Spleen (tissue), 13 donors: ENCODE data around the gene GGN. TPM values are rescaled to one million over a fixed set of nuclear protein-coding genes. Genes with fewer than 3 reads are reported as not detected.

Experiments used
- DNase-seq: peaks from one replicate; pipeline ENCODE4 v3.0.0-alpha.2; 2020
- H3K27ac ChIP-seq, 8 donors: fragments of 200-600 bp; sonication (generic) in 7 of 8; 1 replicate in 4 of 8; 2 replicates in 4 of 8; pipeline versions ENCODE4 v1.5.0 to v1.8.0; 2016 to 2021; ENCODE audit warnings: inconsistent platforms in 4 of 8, mild to moderate bottlenecking in 4 of 8, moderate library complexity in 1 of 8
- H3K27me3 ChIP-seq, 7 donors: fragments of 200-600 bp; sonication (generic) in 6 of 7; replicated peaks in 1 of 7; 1 replicate in 4 of 7; 2 replicates in 3 of 7; pipeline versions ENCODE4 v1.5.0 to v1.8.0; 2016 to 2021; ENCODE audit warnings: inconsistent platforms in 3 of 7, mild to moderate bottlenecking in 1 of 7
- H3K36me3 ChIP-seq, 6 donors: fragments of 200-600 bp; sonication (generic) in 5 of 6; 1 replicate in 4 of 6; 2 replicates in 2 of 6; pipeline versions ENCODE4 v1.5.0 to v1.8.0; 2016 to 2021; ENCODE audit warnings: inconsistent platforms in 2 of 6
- H3K4me1 ChIP-seq, 6 donors: fragments of 200-600 bp; sonication (generic) in 5 of 6; 1 replicate in 3 of 6; 2 replicates in 3 of 6; pipeline versions ENCODE4 v1.5.0 to v1.8.0; 2016 to 2021; ENCODE audit warnings: inconsistent platforms in 3 of 6
- H3K4me3 ChIP-seq, 8 donors: fragments of 200-600 bp; sonication (generic) in 7 of 8; 1 replicate in 4 of 8; 2 replicates in 4 of 8; pipeline versions ENCODE4 v1.5.0 to v1.8.0; 2016 to 2021; ENCODE audit warnings: inconsistent platforms in 4 of 8, mild to moderate bottlenecking in 4 of 8, moderate library complexity in 2 of 8
- H3K9me3 ChIP-seq, 8 donors: fragments of 200-600 bp; sonication (generic) in 7 of 8; 1 replicate in 4 of 8; 2 replicates in 4 of 8; pipeline versions ENCODE4 v1.5.0 to v1.8.0; 2016 to 2021; ENCODE audit warnings: inconsistent platforms in 4 of 8
- POLR2A ChIP-seq, 3 donors: fragments of 450-650 bp; IDR thresholded peaks; one replicate each; pipeline ENCODE4 v1.5.1; 2017; ENCODE audit warnings: antibody characterized with exemption in 3 of 3, mild to moderate bottlenecking in 1 of 3
- POLR2AphosphoS5 ChIP-seq, 3 donors: sonication (generic); formaldehyde crosslinking; IDR thresholded peaks; one replicate each; pipeline ENCODE4 v1.5.1; 2017; ENCODE audit warnings: antibody characterized with exemption in 3 of 3
- WGBS, 5 donors: extraction: QIAGEN DNeasy Blood & Tissue Kit in 3 of 5; methylation state at CpG; one replicate each; pipeline versions ENCODE4 v1.1.5 to v1.1.7; 2013 to 2018; 5-methylcytosine and 5-hydroxymethylcytosine counted together
- intact Hi-C: fragments of 100-400 bp; cut with DNase I; formaldehyde crosslinking; loops from one replicate; pipeline ENCODE4 v1.15.0; 2023; ENCODE audit warnings: low total_unique reads
- long read RNA-seq, 2 donors: transcript quantifications; one replicate each; lab custom pipeline, GENCODE V29; 2026
- polyA plus RNA-seq, 3 donors: library from polyadenylated mRNA; stranded (reverse); fragments of 200-250 nt; gene quantifications; one replicate each; pipeline ENCODE4 v1.2.1, GENCODE V29; 2013
- total RNA-seq, 7 donors: library from RNA; depleted of rRNA in 3 of 7; stranded (reverse); fragments of >200 nt in 3 of 7; fragmentation: NEBNext Ultra II Directional in 4 of 7; extraction: Animal tissue kit (Norgen Biotek cat#: 25700) in 4 of 7; gene quantifications; one replicate each; pipeline versions ENCODE4 v1.1.0 to v1.2.1, GENCODE V29; 2016 to 2021
- TF ChIP-seq, protein P1 (sequence below), 11 experiments: fragments of 200-600 bp in 7 of 11; fragments of 450-650 bp in 4 of 11; sonication (generic) in 4 of 11; IDR thresholded peaks in 8 of 11; conservative IDR thresholded peaks in 3 of 11; 1 replicate in 7 of 11; 2 replicates in 4 of 11; pipeline versions ENCODE4 v1.4.0 to v1.8.0; 2016 to 2021; ENCODE audit warnings: antibody characterized with exemption in 11 of 11, inconsistent platforms in 4 of 11, mild to moderate bottlenecking in 1 of 11
- donor health status: healthy with polysubstance abuse.
- donor health status: DM: no; HTN: no; CAD: no; lungs with moderate emphysema.
- donor health status: DM: no; HTN: no; CAD: no.
- donor health status: Bipolar disorder and iron deficiency.
- donor health status: healthy.
- donor health status: DM: no; HTN: no; CAD: no.
- donor health status: DM: yes; HTN: yes; CAD: no.

GGN gene, protein sequence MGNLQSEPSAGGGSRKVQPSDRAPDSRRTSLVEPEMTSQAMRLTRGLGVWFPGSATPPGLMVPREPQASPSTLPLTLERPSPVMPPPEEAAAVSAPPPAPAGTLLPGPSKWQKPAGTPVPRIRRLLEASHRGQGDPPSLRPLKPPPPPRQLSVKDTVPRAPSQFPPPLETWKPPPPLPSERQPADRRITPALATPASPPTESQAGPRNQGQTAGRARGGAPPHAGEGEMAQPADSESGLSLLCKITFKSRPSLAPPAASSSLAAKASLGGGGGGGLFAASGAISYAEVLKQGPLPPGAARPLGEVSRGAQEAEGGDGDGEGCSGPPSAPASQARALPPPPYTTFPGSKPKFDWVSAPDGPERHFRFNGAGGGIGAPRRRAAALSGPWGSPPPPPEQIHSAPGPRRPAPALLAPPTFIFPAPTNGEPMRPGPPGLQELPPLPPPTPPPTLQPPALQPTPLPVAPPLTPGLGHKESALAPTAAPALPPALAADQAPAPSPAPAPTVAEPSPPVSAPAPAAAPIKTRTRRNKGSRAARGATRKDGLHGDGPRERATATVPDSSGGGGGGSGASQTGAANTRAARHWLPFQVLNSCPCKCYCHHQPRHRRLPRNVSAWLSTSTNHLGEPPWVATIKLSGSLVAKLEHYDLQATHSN
- total RNA-seq = not detected
- polyA plus RNA-seq = under 1 TPM in 2 of 3 donors, not detected in 1; 0.08 to 0.19 TPM
- long read RNA-seq, donor 1 = 0 reads
- long read RNA-seq, donor 2 = 0 reads

- H3K27ac ChIP-seq = peak within 1 kb of the TSS in 3 of 8 donors; percentile 57 to 75 (median 69)
- TF ChIP-seq, protein P1, sequence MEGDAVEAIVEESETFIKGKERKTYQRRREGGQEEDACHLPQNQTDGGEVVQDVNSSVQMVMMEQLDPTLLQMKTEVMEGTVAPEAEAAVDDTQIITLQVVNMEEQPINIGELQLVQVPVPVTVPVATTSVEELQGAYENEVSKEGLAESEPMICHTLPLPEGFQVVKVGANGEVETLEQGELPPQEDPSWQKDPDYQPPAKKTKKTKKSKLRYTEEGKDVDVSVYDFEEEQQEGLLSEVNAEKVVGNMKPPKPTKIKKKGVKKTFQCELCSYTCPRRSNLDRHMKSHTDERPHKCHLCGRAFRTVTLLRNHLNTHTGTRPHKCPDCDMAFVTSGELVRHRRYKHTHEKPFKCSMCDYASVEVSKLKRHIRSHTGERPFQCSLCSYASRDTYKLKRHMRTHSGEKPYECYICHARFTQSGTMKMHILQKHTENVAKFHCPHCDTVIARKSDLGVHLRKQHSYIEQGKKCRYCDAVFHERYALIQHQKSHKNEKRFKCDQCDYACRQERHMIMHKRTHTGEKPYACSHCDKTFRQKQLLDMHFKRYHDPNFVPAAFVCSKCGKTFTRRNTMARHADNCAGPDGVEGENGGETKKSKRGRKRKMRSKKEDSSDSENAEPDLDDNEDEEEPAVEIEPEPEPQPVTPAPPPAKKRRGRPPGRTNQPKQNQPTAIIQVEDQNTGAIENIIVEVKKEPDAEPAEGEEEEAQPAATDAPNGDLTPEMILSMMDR (IDR thresholded peaks at IDR 0.05 in 8 of 11, conservative IDR thresholded peaks at IDR 0.05 in 3 of 11) = no peak
- TF ChIP-seq POLR2AphosphoS5 (IDR thresholded peaks at IDR 0.05) = peak; percentile 29 to 67 (median 34)
- WGBS, 5 donors = 1 to 3% (median 2%) methylated on average over 50 to 51 of the region's 51 CpGs
- H3K27me3 ChIP-seq = peaks cover 0 to 87% (median 48%) of the 10 kb centered on the region in 7 donors
- peaks cover 0 to 37% (median 23%) of the 10 kb centered on the region in 6 donors for H3K36me3 ChIP-seq
- intact Hi-C loops = no loop called here
- peaks cover 30 to 52% (median 42%) of the 10 kb centered on the region in 6 donors for H3K4me1 ChIP-seq
- H3K9me3 ChIP-seq = no peaks in the 10 kb centered on the region
- peak; percentile 93 for DNase-seq
- peak within 1 kb of the TSS; percentile 5 to 73 (median 42) for H3K4me3 ChIP-seq
These were observed at the start of gene GGN for GRCh38 chr19:38387550-38388348. TSS of gene GGN (minus strand) at chr19:38388034. CDS start at chr19:38387261, 773 bp downstream.

DNA sequence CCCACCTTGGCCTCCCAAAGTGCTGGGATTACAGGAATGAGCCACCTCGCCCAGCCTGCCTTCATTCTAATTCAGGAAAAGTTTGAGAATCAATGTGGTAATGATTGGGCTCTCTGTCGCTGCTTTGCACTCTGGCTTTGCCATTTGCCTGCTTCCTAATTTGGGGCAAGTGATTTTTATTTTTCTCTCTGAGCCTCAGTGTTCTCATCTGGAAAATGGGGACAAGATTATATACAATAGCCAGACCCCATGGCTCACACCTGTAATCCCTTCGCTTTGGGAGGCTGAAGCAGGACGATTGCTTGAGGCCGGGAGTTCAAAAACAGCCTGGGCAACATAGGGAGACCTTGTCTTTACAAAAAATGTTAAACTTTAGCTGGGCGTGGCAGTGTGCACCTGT is 49.5 kb upstream of the GGN start:
- peaks cover 0 to 17% (median 9%) of the 10 kb centered on the region in 6 donors for H3K4me1 ChIP-seq
- no peaks in the 10 kb centered on the region for H3K9me3 ChIP-seq
- no peak overlapping the region for H3K27ac ChIP-seq
- H3K4me3 ChIP-seq = no peak overlapping the region
- H3K27me3 ChIP-seq = peaks cover 0 to 74% (median 30%) of the 10 kb centered on the region in 7 donors
- no peak for DNase-seq
- intact Hi-C loops = no loop called here
- WGBS, 5 donors = 89 to 96% (median 93%) methylated on average over 6 of the region's 6 CpGs
- H3K36me3 ChIP-seq = no peaks in the 10 kb centered on the region
- no peak for TF ChIP-seq POLR2A (IDR thresholded peaks at IDR 0.05)
- no peak for TF ChIP-seq POLR2AphosphoS5 (IDR thresholded peaks at IDR 0.05)
- TF ChIP-seq, protein P1 (IDR thresholded peaks at IDR 0.05 in 8 of 11, conservative IDR thresholded peaks at IDR 0.05 in 3 of 11) = no peak

DNA sequence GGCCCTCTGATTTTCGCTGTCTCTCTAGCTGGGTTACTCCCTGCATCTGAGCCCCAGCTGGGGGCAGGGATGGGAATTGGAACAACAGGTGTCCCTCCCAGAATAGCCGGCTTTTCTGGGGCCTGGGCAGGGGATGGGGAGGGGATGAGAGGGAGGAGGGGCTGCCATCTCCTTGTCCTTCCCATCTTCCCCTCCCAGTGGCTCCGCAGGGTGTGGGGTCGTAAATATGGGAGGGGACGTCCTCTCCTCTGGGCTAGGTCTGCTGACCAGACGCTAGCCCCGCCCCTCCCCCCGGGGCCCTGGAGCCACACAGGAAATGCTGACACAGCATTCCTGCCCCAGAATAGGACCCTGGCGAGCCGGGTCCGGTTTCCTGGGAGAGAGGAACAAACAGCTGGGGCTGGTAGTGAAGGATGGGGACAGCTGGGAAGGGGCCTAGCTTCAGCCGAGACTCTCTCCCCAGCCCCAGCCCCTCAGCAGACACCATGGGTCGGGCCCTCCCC is 46.8 kb upstream of the GGN start:
- TF ChIP-seq, protein P1 (IDR thresholded peaks at IDR 0.05 in 8 of 11, conservative IDR thresholded peaks at IDR 0.05 in 3 of 11) = no peak
- TF ChIP-seq POLR2AphosphoS5 (IDR thresholded peaks at IDR 0.05) = no peak
- no peak for TF ChIP-seq POLR2A (IDR thresholded peaks at IDR 0.05)
- Histone ChIP-seq H3K4me1 (peaks cover 0 to 17% (median 9%) of the 10 kb centered on the region in 6 donors), H3K9me3 (no peaks in the 10 kb centered on the region), H3K4me3 (no peak overlapping the region), H3K36me3 (no peaks in the 10 kb centered on the region), H3K27me3 (peaks cover 0 to 72% (median 29%) of the 10 kb centered on the region in 7 donors), H3K27ac (no peak overlapping the region)
- WGBS, 5 donors = 26 to 40% (median 34%) methylated on average over 11 to 13 of the region's 13 CpGs
- DNase-seq = no peak
- intact Hi-C loops = no loop called here
